ENCODE data around the gene CLPSL1. TPM values are rescaled to one million over a fixed set of nuclear protein-coding genes. Genes with fewer than 3 reads are reported as not detected.
A peak's percentile ranks its signal among the peaks of the same experiment; 100 is the strongest.

The CLPSL1 gene
- total RNA-seq, 1 experiment from 2014 or later, result not detected

DNA sequence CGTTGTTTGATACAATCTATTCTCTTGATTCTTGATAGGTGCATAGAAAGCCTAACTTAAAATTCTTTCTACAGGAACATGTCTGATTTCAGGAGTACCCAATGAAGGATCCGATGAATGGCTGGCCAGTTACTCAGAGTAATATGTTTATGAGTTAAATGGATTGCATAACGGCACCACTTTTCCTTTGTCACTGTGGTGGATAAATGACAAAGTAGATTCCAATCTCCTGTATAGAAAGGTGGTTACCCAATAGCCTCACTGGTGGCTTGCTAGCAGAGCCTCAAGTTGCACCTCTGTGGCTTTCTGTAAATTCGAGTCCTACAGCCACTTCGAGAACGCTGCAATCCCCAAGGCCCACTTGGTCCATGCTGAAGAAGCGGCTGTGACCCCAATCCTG, 52.7 kb downstream of the CLPSL1 start:
- Mint-ChIP-seq H3K4me1 (ENCODE audit: low read depth, unreplicated experiment) (peaks cover 15% of the 10 kb centered on the region), H3K36me3 (ENCODE audit: insufficient read depth, unreplicated experiment) (peaks cover 60% of the 10 kb centered on the region), H3K27me3 (ENCODE audit: unreplicated experiment) (no peaks in the 10 kb centered on the region), H3K27ac (ENCODE audit: unreplicated experiment) (peak overlapping the region; percentile 23), H3K4me3 (ENCODE audit: low read depth, unreplicated experiment) (no peak overlapping the region), H3K9me3 (ENCODE audit: low read depth, unreplicated experiment) (no peaks in the 10 kb centered on the region)
- intact Hi-C loops (cut with micrococcal nuclease; ENCODE audit: unreplicated experiment), result no loop called here
- BruUV-seq (replicated peaks), result TSS peak; percentile 11
- DNase-seq, result no peak
- TF ChIP-seq, protein P1, sequence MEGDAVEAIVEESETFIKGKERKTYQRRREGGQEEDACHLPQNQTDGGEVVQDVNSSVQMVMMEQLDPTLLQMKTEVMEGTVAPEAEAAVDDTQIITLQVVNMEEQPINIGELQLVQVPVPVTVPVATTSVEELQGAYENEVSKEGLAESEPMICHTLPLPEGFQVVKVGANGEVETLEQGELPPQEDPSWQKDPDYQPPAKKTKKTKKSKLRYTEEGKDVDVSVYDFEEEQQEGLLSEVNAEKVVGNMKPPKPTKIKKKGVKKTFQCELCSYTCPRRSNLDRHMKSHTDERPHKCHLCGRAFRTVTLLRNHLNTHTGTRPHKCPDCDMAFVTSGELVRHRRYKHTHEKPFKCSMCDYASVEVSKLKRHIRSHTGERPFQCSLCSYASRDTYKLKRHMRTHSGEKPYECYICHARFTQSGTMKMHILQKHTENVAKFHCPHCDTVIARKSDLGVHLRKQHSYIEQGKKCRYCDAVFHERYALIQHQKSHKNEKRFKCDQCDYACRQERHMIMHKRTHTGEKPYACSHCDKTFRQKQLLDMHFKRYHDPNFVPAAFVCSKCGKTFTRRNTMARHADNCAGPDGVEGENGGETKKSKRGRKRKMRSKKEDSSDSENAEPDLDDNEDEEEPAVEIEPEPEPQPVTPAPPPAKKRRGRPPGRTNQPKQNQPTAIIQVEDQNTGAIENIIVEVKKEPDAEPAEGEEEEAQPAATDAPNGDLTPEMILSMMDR (IDR thresholded peaks at IDR 0.05; ENCODE audit: unreplicated experiment), result no peak
- CTCF ChIA-PET, result no interaction called here

Other genes with a start within 250 kb of the CLPSL1 start
- gene FKBP5, start 92.1 kb upstream of the CLPSL1 start, total RNA-seq (2022), result 14.3 and 15.1 TPM in 2 replicates
- not detected in 2 replicates for gene ARMC12, start 44.0 kb upstream of the CLPSL1 start, total RNA-seq (2022)
- gene CLPSL2, start 4.4 kb upstream of the CLPSL1 start, total RNA-seq (2022), result not detected in 2 replicates
- not detected in 2 replicates for gene CLPS, start 16.3 kb downstream of the CLPSL1 start, total RNA-seq (2022)
- 0.42 and 0.66 TPM in 2 replicates for gene LHFPL5, start 24.3 kb downstream of the CLPSL1 start, total RNA-seq (2022)
- gene SRPK1, start 140.1 kb downstream of the CLPSL1 start, total RNA-seq (2022), result 126 and 138 TPM in 2 replicates
- gene SLC26A8, start 243.6 kb downstream of the CLPSL1 start, total RNA-seq (2022), result 0.10 TPM in 1 of 2 replicates, not detected in the other
- 59.5 and 60.9 TPM in 2 replicates for gene MAPK14, start 246.8 kb downstream of the CLPSL1 start, total RNA-seq (2022)

All from Calu3 (cell line).